HepG2 (cell line): ENCODE data around the gene ENPP7. TPM values are rescaled to one million over a fixed set of nuclear protein-coding genes. Genes with fewer than 3 reads are reported as not detected.
A peak's percentile ranks its signal among the peaks of the same experiment; 100 is the strongest.

Source experiments
- AFF4 ChIP-seq: sonication (generic); formaldehyde crosslinking; IDR thresholded peaks from 2 replicates; pipeline ENCODE4 v1.4.0; 2020; ENCODE audit warnings: missing genetic modification reagents
- ATF7-NPFF ChIP-seq: sonication (generic); formaldehyde crosslinking; IDR thresholded peaks from 2 replicates; pipeline ENCODE4 v1.8.1; 2023; ENCODE audit warnings: mild to moderate bottlenecking, low read depth, missing genetic modification reagents, moderate library complexity
- CHD4 ChIP-seq: fragments of 200-600 bp; sonication (generic); IDR thresholded peaks from 2 replicates; pipeline ENCODE4 v1.7.0; 2017; ENCODE audit warnings: mild to moderate bottlenecking, low read length, borderline replicate concordance
- ELK4 ChIP-seq: sonication (generic); formaldehyde crosslinking; IDR thresholded peaks from 2 replicates; pipeline ENCODE4 v1.9.0; 2021; ENCODE audit warnings: missing genetic modification reagents, borderline replicate concordance
- ETV5 ChIP-seq: IDR thresholded peaks from 2 replicates; pipeline ENCODE4 v1.6.1; 2018; ENCODE audit warnings: missing biosample characterization, missing genetic modification reagents, inconsistent platforms, borderline replicate concordance
- FOXO1 ChIP-seq: sonication (generic); formaldehyde crosslinking; IDR thresholded peaks from 2 replicates; pipeline ENCODE4 v1.4.0; 2020; ENCODE audit warnings: missing genetic modification reagents
- GABPB1 ChIP-seq: IDR thresholded peaks from 2 replicates; pipeline ENCODE4 v1.6.1; 2016; ENCODE audit warnings: mild to moderate bottlenecking, missing genetic modification reagents, moderate library complexity, missing compliant biosample characterization
- GATAD1 ChIP-seq: IDR thresholded peaks from 2 replicates; pipeline ENCODE4 v1.6.1; 2016; ENCODE audit warnings: missing genetic modification reagents, missing compliant biosample characterization
- KAT2B ChIP-seq: fragments of 150-350 bp; IDR thresholded peaks from 2 replicates; pipeline ENCODE4 v1.6.1; 2014; ENCODE audit warnings: low read depth, low read length, borderline replicate concordance
- KDM2A ChIP-seq: sonication (generic); formaldehyde crosslinking; IDR thresholded peaks from 2 replicates; pipeline ENCODE4 v1.4.0; 2020; ENCODE audit warnings: low read depth, missing genetic modification reagents, borderline replicate concordance
- KLF13 ChIP-seq: sonication (generic); formaldehyde crosslinking; IDR thresholded peaks from 2 replicates; pipeline ENCODE4 v1.4.0; 2020; ENCODE audit warnings: mild to moderate bottlenecking, missing genetic modification reagents
- MED8 ChIP-seq: sonication (generic); formaldehyde crosslinking; IDR thresholded peaks from 2 replicates; pipeline ENCODE4 v1.8.1; 2023; ENCODE audit warnings: mild to moderate bottlenecking, missing genetic modification reagents; ENCODE audit not compliant: insufficient replicate concordance
- MIXL1 ChIP-seq: IDR thresholded peaks from 2 replicates; pipeline ENCODE4 v1.6.1; 2016
- MLLT10 ChIP-seq: sonication (generic); formaldehyde crosslinking; IDR thresholded peaks from 2 replicates; pipeline ENCODE4 v1.4.0; 2020; ENCODE audit warnings: missing genetic modification reagents
- PAX8 ChIP-seq: sonication (generic); formaldehyde crosslinking; IDR thresholded peaks from 2 replicates; pipeline ENCODE4 v1.8.0; 2022; ENCODE audit warnings: mild to moderate bottlenecking, missing genetic modification reagents, borderline replicate concordance
- SMAD3 ChIP-seq: sonication (generic); formaldehyde crosslinking; IDR thresholded peaks from 2 replicates; pipeline ENCODE4 v1.4.0; 2020; ENCODE audit warnings: missing genetic modification reagents
- THAP7 ChIP-seq: sonication (generic); formaldehyde crosslinking; IDR thresholded peaks from 2 replicates; pipeline ENCODE4 v1.8.1; 2023; ENCODE audit warnings: mild to moderate bottlenecking, missing genetic modification reagents
- ZFX ChIP-seq: sonication (generic); formaldehyde crosslinking; IDR thresholded peaks from 2 replicates; pipeline ENCODE4 v1.4.0; 2020; ENCODE audit warnings: mild to moderate bottlenecking, low read depth, missing genetic modification reagents, moderate library complexity
- ZFYVE20 ChIP-seq: sonication (generic); formaldehyde crosslinking; IDR thresholded peaks from 2 replicates; pipeline ENCODE4 v1.8.0; 2023; ENCODE audit warnings: low read depth, mild to moderate bottlenecking, moderate library complexity, missing genetic modification reagents, borderline replicate concordance
- ZNF124 ChIP-seq: sonication (generic); formaldehyde crosslinking; IDR thresholded peaks from 2 replicates; pipeline ENCODE4 v1.4.0; 2020; ENCODE audit warnings: missing genetic modification reagents
- ZNF160 ChIP-seq: sonication (generic); formaldehyde crosslinking; IDR thresholded peaks from 2 replicates; pipeline ENCODE4 v1.8.0; 2022; ENCODE audit warnings: mild to moderate bottlenecking, inconsistent platforms, missing genetic modification reagents
- ZNF234 ChIP-seq: sonication (generic); formaldehyde crosslinking; conservative IDR thresholded peaks from 2 replicates; pipeline ENCODE4 v1.5.1; 2020; ENCODE audit warnings: mild to moderate bottlenecking, missing genetic modification reagents
- ZNF674 ChIP-seq: sonication (generic); formaldehyde crosslinking; IDR thresholded peaks from 2 replicates; pipeline ENCODE4 v1.5.0; 2020; ENCODE audit warnings: low read depth, mild to moderate bottlenecking, missing genetic modification reagents
- ZNF724P ChIP-seq: sonication (generic); formaldehyde crosslinking; IDR thresholded peaks from 2 replicates; pipeline ENCODE4 v1.8.0; 2022; ENCODE audit warnings: missing genetic modification reagents, borderline replicate concordance
- polyA plus RNA-seq, 8 experiments: library from polyadenylated mRNA; depleted of rRNA in 3 of 8; stranded (reverse) in 7 of 8; unstranded in 1 of 8; fragments of >200 nt; fragmentation: Illumina TruSeq in 4 of 8; extraction: Trizol in 4 of 8; gene quantifications; 2 replicates each; pipeline versions ENCODE4 v1.2.1 to v1.2.3, GENCODE V29; 2011 to 2016; ENCODE audit warnings: low read depth in 4 of 8, missing spikeins in 1 of 8, mixed read lengths in 1 of 8; ENCODE audit not compliant: insufficient read depth in 1 of 8
- total RNA-seq, 5 experiments: library from RNA; depleted of rRNA; stranded (reverse); fragments of >200 nt; fragmentation: Illumina TruSeq; extraction: Trizol; gene quantifications; 2 replicates each; pipeline ENCODE4 v1.2.3, GENCODE V29; 2016; ENCODE audit warnings: low read depth in 1 of 5
- TF ChIP-seq, protein P1 (sequence below): sonication (generic); formaldehyde crosslinking; IDR thresholded peaks from 2 replicates; pipeline ENCODE4 v1.8.0; 2022; ENCODE audit warnings: missing genetic modification reagents, mild to moderate bottlenecking, borderline replicate concordance

Gene ENPP7
- total and polyA plus RNA-seq, 2 of the 13 experiments (the other 11 are each of a cell fraction or from before 2014, with no cell fraction given) = 1.1 to 2.2 TPM

GRCh38 chr17:79742951-79743476 lies 12.3 kb downstream of the ENPP7 start (continued):
- TF ChIP-seq AFF4 (CRISPR knock-in tag) (0 out of 2 replicates have a peak, but pooled peaks have one; percentile 78), ZNF724P (CRISPR knock-in tag) (peak; percentile 89), MIXL1 (CRISPR knock-in tag) (peak; percentile 81), KDM2A (CRISPR knock-in tag) (peak; percentile 87), ZNF674 (CRISPR knock-in tag) (peak; percentile 88; the same call in 1 of the 2 replicates), SMAD3 (CRISPR knock-in tag) (peak; percentile 91; the same call in 1 of the 2 replicates), MLLT10 (no peak), ETV5 (CRISPR knock-in tag) (peak; percentile 80), ZNF234 (CRISPR knock-in tag) (no peak), FOXO1 (peak; percentile 70; the same call in 1 of the 2 replicates), GATAD1 (CRISPR knock-in tag) (peak; percentile 81), ATF7-NPFF (CRISPR knock-in tag) (peak; percentile 69; the same call in 1 of the 2 replicates), THAP7 (CRISPR knock-in tag) (peak; percentile 87), KLF13 (CRISPR knock-in tag) (no peak), GABPB1 (CRISPR knock-in tag) (peak; percentile 87), PAX8 (no peak), CHD4 (peak; percentile 54; the same call in 1 of the 2 replicates), ZNF160 (CRISPR knock-in tag) (0 out of 2 replicates have a peak, but pooled peaks have one; percentile 44), ZFX (CRISPR knock-in tag) (peak; percentile 91), ELK4 (CRISPR knock-in tag) (no peak), KAT2B (no peak), ZNF124 (CRISPR knock-in tag) (peak; percentile 92; the same call in 1 of the 2 replicates), MED8 (CRISPR knock-in tag) (peak; percentile 65), ZFYVE20 (CRISPR knock-in tag) (no peak)
- TF ChIP-seq, protein P1, sequence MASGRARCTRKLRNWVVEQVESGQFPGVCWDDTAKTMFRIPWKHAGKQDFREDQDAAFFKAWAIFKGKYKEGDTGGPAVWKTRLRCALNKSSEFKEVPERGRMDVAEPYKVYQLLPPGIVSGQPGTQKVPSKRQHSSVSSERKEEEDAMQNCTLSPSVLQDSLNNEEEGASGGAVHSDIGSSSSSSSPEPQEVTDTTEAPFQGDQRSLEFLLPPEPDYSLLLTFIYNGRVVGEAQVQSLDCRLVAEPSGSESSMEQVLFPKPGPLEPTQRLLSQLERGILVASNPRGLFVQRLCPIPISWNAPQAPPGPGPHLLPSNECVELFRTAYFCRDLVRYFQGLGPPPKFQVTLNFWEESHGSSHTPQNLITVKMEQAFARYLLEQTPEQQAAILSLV (CRISPR knock-in tag) = 0 out of 2 replicates have a peak, but pooled peaks have one; percentile 23
